NCI-H1092 (cell line): ENCODE results near the gene HOXC13.

Experiments used
- DNase-seq: peaks from one replicate; lab custom pipeline; 2025; lab: John Stamatoyannopoulos, UW

HOXC13 gene

GRCh38 chr12:53970451-53970850 is 31.8 kb downstream of the HOXC13 start:
- DNase-seq, result no peak

DNA sequence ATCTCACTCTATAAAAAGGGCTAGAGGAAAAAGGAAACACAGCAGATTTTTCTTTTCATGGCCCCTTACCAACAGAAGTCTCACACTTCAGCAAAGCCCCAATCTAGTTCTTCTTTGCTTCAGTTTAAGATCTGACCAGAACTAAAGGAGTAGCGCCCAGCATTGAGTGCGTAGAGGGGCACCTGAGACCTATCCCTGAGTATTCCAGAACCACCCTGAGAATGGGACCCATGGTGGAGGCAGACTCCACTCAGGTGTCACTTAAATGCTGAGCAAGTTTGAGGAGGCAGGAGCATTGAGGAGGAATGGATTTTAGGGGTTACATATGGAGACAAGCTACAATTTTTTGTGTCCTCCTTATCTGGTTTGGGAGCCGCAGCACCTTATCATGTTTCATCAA is 32.5 kb downstream of the HOXC13 start:
- no peak for DNase-seq

GRCh38 chr12:53971686-53972085 is 33.1 kb downstream of the HOXC13 start:
- no peak for DNase-seq

- DNase-seq, result no peak
These were observed 33.6 kb downstream of the HOXC13 start for GRCh38 chr12:53972152-53972702.

DNA sequence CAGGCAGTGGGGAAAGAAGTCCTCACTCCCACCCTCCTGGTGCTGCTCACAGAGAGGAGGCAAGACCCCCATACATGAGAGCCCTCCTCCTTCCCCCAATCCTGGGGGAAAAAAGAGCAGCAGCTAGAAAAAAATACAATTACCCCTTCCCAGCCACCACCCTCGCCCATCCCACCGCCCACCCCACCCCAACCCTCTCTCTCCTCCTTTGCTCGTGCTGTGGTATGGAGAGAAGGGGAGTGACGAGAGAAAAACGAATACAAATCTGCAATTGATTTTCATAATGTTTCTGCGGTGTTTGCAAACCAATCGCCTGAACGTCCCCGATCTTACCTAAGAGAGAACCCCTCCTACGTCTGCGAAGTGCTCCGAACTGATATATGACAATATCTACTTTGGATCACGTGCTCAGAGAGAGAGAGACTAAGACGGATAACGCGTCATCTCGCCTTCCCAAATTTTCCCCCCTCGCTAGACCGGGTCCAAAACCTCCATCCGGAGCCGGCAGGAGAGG is 34.1 kb downstream of the HOXC13 start, which contains the start of gene HOXC11:
Gene HOXC11 (plus strand): TSS at position 405 of the 514 bp plus-strand sequence. CDS start 116 bp downstream, outside the sequence.
- DNase-seq, result no peak

DNA sequence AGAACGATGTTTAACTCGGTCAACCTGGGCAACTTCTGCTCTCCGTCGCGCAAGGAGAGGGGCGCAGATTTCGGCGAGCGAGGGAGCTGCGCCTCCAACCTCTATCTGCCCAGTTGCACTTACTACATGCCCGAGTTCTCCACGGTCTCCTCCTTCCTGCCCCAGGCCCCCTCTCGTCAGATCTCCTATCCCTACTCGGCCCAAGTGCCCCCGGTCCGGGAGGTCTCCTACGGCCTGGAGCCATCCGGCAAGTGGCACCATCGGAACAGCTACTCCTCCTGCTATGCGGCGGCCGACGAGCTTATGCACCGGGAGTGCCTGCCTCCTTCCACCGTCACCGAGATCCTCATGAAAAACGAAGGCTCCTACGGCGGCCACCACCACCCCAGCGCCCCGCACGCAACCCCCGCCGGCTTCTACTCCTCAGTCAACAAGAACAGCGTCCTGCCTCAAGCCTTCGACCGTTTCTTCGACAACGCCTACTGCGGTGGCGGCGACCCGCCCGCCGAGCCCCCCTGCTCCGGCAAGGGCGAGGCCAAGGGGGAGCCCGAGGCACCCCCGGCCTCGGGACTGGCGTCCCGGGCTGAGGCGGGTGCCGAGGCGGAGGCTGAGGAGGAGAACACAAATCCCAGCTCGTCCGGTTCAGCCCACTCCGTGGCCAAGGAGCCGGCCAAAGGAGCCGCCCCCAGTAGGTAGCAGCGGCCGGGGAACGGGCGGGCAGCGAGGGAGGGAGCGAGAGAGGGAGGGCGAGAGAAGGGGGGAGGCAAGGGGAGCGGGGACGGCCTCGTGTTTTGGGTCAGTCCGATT is 34.8 kb downstream of the HOXC13 start:
- no peak for DNase-seq

GRCh38 chr12:53974084-53975063 is 35.7 kb downstream of the HOXC13 start, which contains the start of gene HOTAIR:
Gene HOTAIR, minus strand, starts transcription at chr12:53974954.
- peak; percentile 44 for DNase-seq

DNA sequence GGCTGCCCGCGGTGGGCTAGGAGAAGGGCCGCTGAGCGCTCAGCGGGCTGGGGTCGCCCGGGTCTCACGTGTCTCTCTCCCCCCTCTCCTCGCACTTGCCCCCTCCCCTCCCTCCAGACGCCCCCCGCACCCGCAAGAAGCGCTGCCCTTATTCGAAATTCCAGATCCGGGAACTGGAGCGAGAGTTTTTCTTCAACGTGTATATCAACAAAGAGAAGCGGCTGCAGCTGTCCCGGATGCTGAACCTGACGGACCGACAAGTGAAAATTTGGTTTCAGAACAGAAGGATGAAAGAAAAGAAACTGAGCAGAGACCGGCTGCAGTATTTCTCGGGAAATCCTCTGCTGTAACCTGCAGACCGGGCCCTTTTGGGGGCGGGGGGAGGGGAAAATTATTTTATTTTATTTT is 36.4 kb downstream of the HOXC13 start:
- no peak for DNase-seq

GRCh38 chr12:53975479-53976152 is 37.0 kb downstream of the HOXC13 start:
- DNase-seq, result no peak

DNA sequence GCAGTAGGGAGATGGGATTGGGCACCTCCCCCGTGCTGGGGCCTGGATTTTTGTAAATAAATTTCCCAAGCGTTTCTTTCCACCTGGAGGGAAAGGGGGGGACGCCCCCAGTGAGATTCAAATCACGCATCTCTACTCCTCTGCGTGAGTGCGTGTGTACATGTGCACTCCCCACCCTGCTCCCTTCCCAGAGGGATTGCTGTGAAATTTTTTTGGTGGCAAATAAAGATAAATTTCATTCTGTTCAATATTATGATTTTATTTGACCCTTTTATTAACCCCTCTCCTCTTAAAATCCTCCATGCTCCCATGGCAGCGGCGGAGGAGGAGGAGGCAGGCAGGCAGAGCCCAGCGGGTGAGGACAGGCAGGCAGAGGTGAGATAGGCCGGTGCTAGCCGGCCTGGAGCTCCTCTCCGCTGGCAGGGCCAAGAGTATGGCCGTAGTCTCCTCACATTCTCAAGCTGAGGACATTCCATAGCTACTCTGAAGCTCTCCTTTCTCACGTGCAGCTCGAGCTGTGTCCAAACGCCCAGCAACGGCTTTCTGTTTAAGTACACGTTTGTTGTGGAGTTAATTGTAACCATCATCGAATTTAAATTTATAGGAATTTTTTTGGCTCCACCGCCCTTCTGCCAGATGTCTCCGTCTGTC is 37.7 kb downstream of the HOXC13 start:
- no peak for DNase-seq

GRCh38 chr12:53976823-53977595 is 38.4 kb downstream of the HOXC13 start:
- DNase-seq, result no peak

DNA sequence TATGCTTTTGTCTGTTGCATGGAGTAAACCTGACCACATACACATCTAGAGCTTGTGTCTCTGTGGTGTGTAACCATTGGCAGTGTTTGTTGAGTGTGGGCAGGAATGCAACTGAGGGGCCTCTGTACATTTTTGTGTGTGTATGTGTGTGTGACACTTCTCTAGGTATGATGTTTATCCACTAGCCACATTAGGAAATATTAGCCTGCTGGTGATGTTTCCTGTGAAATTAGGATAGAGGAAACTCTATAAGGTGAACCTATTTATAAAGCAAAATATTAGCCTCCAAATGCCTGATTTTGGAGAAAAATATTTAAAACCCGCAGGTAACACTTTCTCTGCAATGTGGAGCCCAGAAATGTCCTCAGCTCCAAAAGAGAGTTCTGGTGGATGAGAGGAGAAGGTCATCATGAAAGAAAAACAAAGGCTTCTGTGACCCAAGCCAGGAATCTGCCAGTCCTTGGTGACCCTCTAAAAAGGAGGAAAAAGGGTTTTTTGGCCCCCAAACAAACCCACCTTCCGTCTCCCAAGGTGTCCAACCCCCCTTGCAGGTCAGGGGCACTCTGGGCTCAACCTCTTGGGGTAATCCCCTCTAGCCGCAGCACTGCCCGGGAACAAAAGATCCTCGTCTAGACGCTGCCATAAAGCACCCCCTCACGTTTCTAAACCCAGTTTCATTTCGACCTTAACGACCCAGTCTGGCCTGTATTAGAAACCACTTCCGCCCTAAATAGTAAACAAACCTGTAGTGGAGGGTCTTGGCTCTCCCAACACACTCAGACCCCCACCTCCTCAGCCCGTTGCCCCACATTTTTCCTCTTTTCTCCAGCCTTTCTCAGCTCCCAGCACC is 39.2 kb downstream of the HOXC13 start:
- DNase-seq, result no peak

- no peak for DNase-seq
These were observed 40.1 kb downstream of the HOXC13 start for GRCh38 chr12:53978477-53979356.

DNA sequence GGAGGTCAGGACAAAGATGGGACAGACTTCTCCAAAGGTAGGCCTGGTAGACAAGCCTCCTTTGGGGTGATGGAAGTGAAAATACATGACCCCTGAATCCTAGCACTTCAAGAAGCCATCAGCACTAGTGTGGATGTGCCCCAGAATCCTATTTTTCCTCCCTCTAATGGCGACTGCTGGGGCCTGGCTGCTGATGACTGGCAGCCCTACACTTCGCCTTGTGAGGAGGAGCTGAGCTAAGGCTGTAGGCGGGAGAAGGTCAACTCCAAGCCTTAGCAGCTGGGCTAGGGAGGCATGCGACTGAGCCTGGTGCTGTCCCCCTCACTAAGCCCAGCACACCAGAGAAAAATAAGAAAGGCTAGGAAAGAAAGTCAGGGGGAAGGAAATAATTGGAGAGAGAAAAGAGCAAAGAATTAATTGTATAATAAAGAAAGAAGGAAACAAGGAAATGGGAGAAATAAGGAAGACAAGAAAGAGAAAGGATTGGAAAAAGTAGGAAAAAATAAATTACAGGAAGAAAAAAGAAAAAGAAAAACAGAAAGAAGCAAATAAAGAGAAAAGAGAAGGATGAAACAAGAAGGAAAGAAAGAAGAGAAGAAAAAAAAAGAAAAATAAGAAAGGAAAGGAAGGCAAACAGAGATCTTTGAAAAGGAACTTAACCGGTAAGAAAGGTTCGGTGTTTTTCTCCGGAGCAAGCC is 41.6 kb downstream of the HOXC13 start:
- no peak for DNase-seq

DNA sequence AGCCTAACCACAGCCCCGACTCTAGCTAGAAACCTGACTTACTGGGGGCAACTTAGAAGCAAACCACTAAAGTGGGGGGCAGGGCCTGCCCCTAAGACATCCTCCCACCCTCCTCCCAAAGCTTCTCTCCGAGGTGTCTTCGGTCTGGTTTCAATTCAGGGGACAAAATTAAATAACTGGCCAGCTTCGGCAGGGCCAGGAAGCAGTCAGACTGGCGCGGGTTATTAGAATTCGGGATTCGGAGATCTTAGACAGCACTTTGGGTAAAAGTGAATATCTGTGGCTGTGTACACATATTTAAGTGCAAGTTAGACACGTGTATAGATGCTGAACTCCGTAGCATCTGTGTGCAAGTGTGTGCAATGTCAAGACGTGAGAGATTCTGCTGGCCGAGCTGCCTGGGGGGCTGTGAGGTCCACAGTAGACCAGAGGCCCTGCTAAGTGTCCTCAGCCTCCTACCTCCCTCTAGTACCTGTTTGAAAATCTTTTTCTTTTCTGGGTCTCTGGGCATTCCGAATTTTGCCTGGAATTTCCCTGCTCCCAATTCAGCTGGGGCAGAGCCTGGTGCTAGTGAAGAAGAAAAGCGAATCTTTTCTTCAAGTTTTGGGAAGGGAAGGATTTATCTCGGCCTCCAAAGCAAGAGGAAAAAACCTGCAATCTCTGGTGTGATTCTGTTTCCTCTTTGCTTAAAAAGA is 42.3 kb downstream of the HOXC13 start:
- no peak for DNase-seq

DNA sequence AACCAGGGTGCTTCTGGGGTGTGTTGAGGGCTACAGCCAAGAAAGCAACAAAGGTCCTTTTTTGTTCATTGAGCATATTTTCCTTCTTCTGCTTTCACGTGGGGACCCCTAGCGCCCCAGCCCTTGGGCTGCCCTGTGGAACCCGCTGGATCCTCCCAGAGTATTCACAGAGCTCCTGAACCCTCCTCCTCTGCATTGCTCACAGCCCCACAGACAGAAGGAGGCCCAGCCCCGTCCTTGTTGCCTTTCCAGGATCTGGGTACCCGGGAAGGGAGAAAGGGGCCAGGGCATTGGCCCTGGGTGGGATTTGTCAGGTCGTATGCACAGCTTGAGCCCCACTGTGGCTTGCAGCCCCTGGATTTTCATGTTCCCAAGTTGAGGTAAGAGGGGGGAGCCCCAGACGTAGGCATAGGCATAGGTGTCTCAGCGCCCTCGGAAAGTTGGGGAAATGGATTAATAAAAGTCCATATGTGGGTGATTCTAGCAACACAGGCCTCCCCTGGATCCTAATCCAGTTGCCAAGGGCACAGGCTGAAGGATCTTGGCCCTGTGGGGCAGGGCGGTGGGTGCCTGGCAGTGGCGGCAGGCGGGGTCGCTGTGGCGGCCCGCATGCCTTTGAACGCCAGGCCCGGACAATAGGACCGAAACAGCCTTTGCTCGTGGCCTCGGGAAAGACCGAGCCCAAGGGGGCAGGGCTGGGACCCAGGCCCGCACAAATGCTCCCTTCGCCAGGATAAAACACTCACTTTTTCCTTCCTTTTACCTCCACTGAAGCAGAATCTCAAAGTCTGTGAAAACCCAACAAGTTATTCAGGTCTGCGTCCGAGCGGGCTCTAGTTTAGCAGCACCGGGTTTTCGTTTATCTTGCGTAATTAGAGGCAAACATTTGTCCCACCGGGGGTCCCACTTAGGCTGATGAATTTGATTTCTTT is 43.3 kb downstream of the HOXC13 start:
- DNase-seq, result no peak
